Activated effector memory CD4-positive, alpha-beta T cell treated with Interleukin-2 at 50 U/mL for 16 hours (primary cell): ENCODE results near the gene FAXC.
"Not testable (repeated sequence)": the region's sequence is repeated elsewhere in the genome, so short reads cannot be mapped to it uniquely, and the experiment has no call there.

Source experiments
- DNase-seq: peaks from one replicate; pipeline ENCODE4 v3.0.0-alpha.2; 2020

FAXC gene

GRCh38 chr6:99282479-99283062 lies 66.9 kb downstream of the FAXC start:
- DNase-seq = no peak

GRCh38 chr6:99276747-99277146 lies 72.7 kb downstream of the FAXC start:
- no peak for DNase-seq

GRCh38 chr6:99270826-99271225 lies 78.6 kb downstream of the FAXC start:
- no peak for DNase-seq

- DNase-seq = no peak
Measured at GRCh38 chr6:99270030-99270429, 79.4 kb downstream of the FAXC start.

GRCh38 chr6:99269207-99269606 lies 80.3 kb downstream of the FAXC start:
- DNase-seq = no peak

GRCh38 chr6:99266996-99267395 lies 82.5 kb downstream of the FAXC start:
- DNase-seq = not testable (repeated sequence)

GRCh38 chr6:99265447-99265846 lies 84.0 kb downstream of the FAXC start:
- not testable (repeated sequence) for DNase-seq

GRCh38 chr6:99254616-99255550 lies 94.6 kb downstream of the FAXC start:
- no peak for DNase-seq

- no peak for DNase-seq
Measured at GRCh38 chr6:99253271-99253670, 96.2 kb downstream of the FAXC start.

- no peak for DNase-seq
Measured at GRCh38 chr6:99252421-99252820, 97.1 kb downstream of the FAXC start.

GRCh38 chr6:99250476-99250875 lies 99.0 kb downstream of the FAXC start:
- no peak for DNase-seq

- no peak for DNase-seq
Measured at GRCh38 chr6:99246602-99247001, 102.9 kb downstream of the FAXC start.

- no peak for DNase-seq
Measured at GRCh38 chr6:99241905-99242534, 107.5 kb downstream of the FAXC start.

GRCh38 chr6:99236010-99236409 lies 113.5 kb downstream of the FAXC start:
- DNase-seq = no peak

GRCh38 chr6:99233219-99233618 lies 116.3 kb downstream of the FAXC start:
- no peak for DNase-seq

GRCh38 chr6:99232056-99232455 lies 117.4 kb downstream of the FAXC start:
- no peak for DNase-seq

GRCh38 chr6:99225172-99225571 lies 124.3 kb downstream of the FAXC start:
- DNase-seq = no peak
